Mesothelial cell of epicardium (in vitro differentiated cells): ENCODE data around the gene MZT2A. TPM values are rescaled to one million over a fixed set of nuclear protein-coding genes. Genes with fewer than 3 reads are reported as not detected.
"Not testable (repeated sequence)": the region's sequence is repeated elsewhere in the genome, so short reads cannot be mapped to it uniquely, and the experiment has no call there.

Experiments
- DNase-seq, 2 experiments: peaks; one replicate each; pipeline ENCODE4 v3.0.0; 2021; ENCODE audit warnings: low spot score in 2 of 2; ENCODE audit not compliant: unreplicated experiment in 2 of 2
- H3K27ac Mint-ChIP-seq: 2 replicates; pipeline ENCODE4 v1.8.0; 2021; ENCODE audit warnings: mixed read lengths
- H3K27me3 Mint-ChIP-seq: 2 replicates; pipeline ENCODE4 v1.8.0; 2021; ENCODE audit warnings: low read depth, mixed read lengths
- H3K36me3 Mint-ChIP-seq: 2 replicates; pipeline ENCODE4 v1.8.0; 2021; ENCODE audit warnings: mixed read lengths
- H3K4me1 Mint-ChIP-seq: 2 replicates; pipeline ENCODE4 v1.8.0; 2021; ENCODE audit warnings: mixed read lengths
- H3K4me3 Mint-ChIP-seq: 2 replicates; pipeline ENCODE4 v1.8.0; 2021; ENCODE audit warnings: mild to moderate bottlenecking, moderate library complexity, mixed read lengths
- H3K9me3 Mint-ChIP-seq: 2 replicates; pipeline ENCODE4 v1.8.0; 2021; ENCODE audit warnings: mixed read lengths
- total RNA-seq: library from RNA; stranded (reverse); gene quantifications from 3 replicates; pipeline ENCODE4 v1.2.1, GENCODE V29; 2021
- TF ChIP-seq, protein P1 (sequence below): fragments of 200-600 bp; sonication (generic); IDR thresholded peaks from one replicate; pipeline ENCODE4 v1.5.0; 2021; ENCODE audit warnings: antibody characterized with exemption; ENCODE audit not compliant: unreplicated experiment

The MZT2A gene
- total RNA-seq, 1 donor from 2014 or later = 106 TPM

- H3K36me3 Mint-ChIP-seq, H3K9me3 Mint-ChIP-seq, H3K27me3 Mint-ChIP-seq, H3K27ac Mint-ChIP-seq, H3K4me3 Mint-ChIP-seq: not testable (repeated sequence)
- DNase-seq = peak in 1 of 2 experiments; percentile 25
- peaks cover 10% of the 10 kb centered on the region for H3K4me1 Mint-ChIP-seq
These were observed 37.8 kb upstream of the MZT2A start for GRCh38 chr2:131529864-131530445.

DNA sequence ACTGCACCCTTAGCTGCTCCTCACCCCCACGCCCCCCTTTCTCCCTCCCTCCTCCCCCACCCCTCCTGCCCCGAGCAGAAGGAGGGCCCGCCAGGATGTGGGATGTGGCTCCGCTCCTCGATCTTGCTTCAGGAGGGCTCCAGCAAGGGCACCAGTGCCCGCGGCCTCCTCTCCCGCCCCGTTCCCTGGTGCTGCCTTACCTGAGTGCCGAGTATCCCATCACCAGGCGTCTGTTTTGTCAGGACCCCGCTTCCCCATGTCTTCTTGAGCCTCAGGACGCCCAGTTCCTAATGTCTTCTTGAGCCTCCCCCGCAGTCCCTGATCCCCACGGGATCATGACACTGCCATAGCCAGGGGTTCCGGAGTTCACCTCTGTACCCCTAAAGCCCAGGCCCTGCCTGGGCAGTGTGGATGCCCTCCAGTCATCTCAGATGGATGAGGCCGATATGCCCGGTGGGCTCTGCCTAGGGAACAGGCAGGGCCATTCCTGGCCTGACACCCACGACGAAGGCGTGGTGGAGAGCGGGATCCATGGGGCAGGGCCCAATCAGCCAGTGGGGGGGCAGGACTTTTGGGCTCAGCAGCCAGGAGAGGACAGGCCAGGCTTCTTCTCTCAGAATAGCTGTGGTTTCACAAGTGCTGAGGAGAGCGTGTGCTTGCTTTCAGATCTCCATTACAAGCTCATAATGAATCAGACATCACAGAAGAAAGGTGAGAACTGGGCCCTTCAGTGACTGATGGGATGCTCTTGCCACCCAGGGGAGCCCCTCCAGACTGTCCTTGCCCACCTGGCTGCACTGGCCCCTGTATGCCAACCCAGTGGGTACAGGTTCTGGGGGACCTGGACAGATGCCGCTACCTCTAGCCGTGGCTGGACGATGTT is 37.0 kb upstream of the MZT2A start:
- peak in 1 of 2 experiments; percentile 33 for DNase-seq
- H3K36me3 Mint-ChIP-seq, H3K9me3 Mint-ChIP-seq, H3K27ac Mint-ChIP-seq, H3K27me3 Mint-ChIP-seq: not testable (repeated sequence)
- peaks cover 10% of the 10 kb centered on the region for H3K4me1 Mint-ChIP-seq
- H3K4me3 Mint-ChIP-seq = peak overlapping the region; percentile 56

DNA sequence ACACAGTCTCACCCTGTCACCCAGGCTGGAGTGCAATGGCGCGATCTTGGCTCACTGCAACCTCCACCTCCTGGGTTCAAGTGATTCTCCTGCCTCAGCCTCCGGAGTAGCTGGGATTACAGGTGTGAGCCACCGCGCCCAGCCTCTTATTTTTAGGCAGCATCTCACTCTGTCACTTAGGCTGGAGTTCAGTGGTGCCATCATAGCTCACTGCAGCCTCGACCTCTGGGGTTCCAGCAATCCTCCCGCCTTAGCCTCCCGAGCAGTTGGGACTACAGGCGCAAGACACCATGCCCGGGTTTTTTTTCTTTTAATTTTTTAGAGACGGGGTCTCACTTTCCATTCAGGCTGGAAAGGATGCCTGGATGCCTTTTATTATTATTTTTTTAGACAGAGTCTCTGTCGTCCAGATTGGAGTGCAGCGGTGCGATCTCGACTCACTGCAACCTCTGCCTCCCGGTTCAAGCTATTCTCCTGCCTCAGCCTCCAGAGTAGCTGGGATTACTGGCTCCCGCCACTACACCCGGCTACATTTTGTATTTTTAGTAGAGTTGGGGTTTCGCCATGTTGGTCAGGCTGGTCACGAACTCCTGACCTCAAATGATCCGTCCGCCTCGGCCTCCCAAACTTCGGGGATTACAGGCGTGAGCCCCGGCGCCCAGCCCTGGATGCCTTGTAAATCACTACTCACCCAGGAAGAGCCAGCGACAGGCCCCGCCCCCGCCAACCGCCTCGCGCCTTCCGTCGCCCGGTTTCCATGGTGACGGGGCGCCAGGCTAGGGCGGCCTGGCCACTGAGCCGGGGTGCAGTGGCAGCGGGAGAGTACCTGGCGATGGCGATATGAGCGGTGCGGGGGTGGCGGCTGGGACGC is 35.2 kb upstream of the MZT2A start, which contains the start of gene CCDC74A:
TSS of gene CCDC74A (plus strand) at position 758 of the 871 bp plus-strand sequence. CDS start at position 841, 83 bp downstream.
- peak within 1 kb of the TSS; percentile 76 for H3K27ac Mint-ChIP-seq
- H3K27me3 Mint-ChIP-seq, H3K36me3 Mint-ChIP-seq, H3K9me3 Mint-ChIP-seq: not testable (repeated sequence)
- H3K4me1 Mint-ChIP-seq = peaks cover 10% of the 10 kb centered on the region
- peak within 1 kb of the TSS; percentile 79 for H3K4me3 Mint-ChIP-seq
- peak; percentile 47 to 73 for DNase-seq

DNA sequence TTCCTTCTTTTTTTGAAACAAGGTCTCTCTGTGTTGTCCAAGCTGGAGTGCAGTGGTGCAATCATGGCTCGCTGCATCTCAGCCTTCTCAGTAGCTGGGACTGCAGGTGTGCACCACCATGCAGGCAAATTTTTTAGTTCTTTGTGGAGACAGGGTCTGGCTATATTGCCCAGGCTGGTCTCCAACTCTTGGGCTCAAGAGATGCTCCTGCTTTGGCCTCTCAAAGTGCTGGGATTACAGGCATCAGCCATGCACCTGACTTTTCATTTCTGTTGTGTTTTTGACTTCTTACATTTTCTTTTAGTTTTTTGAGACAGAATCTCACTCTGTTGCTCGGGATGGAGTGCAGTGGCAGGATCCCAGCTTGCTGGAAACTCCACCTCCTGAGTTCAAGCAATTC is 33.1 kb upstream of the MZT2A start:
- H3K36me3 Mint-ChIP-seq, H3K27me3 Mint-ChIP-seq, DNase-seq, H3K4me3 Mint-ChIP-seq, H3K27ac Mint-ChIP-seq, H3K9me3 Mint-ChIP-seq: not testable (repeated sequence)
- peaks cover 10% of the 10 kb centered on the region for H3K4me1 Mint-ChIP-seq

GRCh38 chr2:131521961-131522781 is 30.0 kb upstream of the MZT2A start:
- no peak for DNase-seq
- Mint-ChIP-seq H3K27me3 (no peaks in the 10 kb centered on the region), H3K4me1 (no peaks in the 10 kb centered on the region), H3K27ac (no peak overlapping the region), H3K4me3 (no peak overlapping the region), H3K36me3 (peaks cover 5% of the 10 kb centered on the region), H3K9me3 (no peaks in the 10 kb centered on the region)
- TF ChIP-seq, protein P1, sequence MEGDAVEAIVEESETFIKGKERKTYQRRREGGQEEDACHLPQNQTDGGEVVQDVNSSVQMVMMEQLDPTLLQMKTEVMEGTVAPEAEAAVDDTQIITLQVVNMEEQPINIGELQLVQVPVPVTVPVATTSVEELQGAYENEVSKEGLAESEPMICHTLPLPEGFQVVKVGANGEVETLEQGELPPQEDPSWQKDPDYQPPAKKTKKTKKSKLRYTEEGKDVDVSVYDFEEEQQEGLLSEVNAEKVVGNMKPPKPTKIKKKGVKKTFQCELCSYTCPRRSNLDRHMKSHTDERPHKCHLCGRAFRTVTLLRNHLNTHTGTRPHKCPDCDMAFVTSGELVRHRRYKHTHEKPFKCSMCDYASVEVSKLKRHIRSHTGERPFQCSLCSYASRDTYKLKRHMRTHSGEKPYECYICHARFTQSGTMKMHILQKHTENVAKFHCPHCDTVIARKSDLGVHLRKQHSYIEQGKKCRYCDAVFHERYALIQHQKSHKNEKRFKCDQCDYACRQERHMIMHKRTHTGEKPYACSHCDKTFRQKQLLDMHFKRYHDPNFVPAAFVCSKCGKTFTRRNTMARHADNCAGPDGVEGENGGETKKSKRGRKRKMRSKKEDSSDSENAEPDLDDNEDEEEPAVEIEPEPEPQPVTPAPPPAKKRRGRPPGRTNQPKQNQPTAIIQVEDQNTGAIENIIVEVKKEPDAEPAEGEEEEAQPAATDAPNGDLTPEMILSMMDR = no peak

GRCh38 chr2:131521524-131521923 is 29.3 kb upstream of the MZT2A start:
- H3K27me3 Mint-ChIP-seq, H3K27ac Mint-ChIP-seq, H3K4me1 Mint-ChIP-seq, H3K36me3 Mint-ChIP-seq, H3K4me3 Mint-ChIP-seq, H3K9me3 Mint-ChIP-seq, DNase-seq: not testable (repeated sequence)

GRCh38 chr2:131520526-131520925 is 28.3 kb upstream of the MZT2A start:
- Mint-ChIP-seq H3K27ac (no peak overlapping the region), H3K4me1 (no peaks in the 10 kb centered on the region), H3K9me3 (no peaks in the 10 kb centered on the region), H3K27me3 (no peaks in the 10 kb centered on the region), H3K36me3 (peaks cover 5% of the 10 kb centered on the region), H3K4me3 (no peak overlapping the region)
- TF ChIP-seq, protein P1 = no peak
- no peak for DNase-seq

- H3K4me1 Mint-ChIP-seq, H3K36me3 Mint-ChIP-seq, H3K27ac Mint-ChIP-seq, H3K4me3 Mint-ChIP-seq, DNase-seq, H3K9me3 Mint-ChIP-seq, H3K27me3 Mint-ChIP-seq: not testable (repeated sequence)
These were observed 27.8 kb upstream of the MZT2A start for GRCh38 chr2:131519871-131520470.
